GM13976 (cell line): ENCODE measurements around the gene CASP14.
"Not testable (repeated sequence)": the region's sequence is repeated elsewhere in the genome, so short reads cannot be mapped to it uniquely, and the experiment has no call there.

Experiments used
- DNase-seq: peaks from one replicate; pipeline ENCODE4 v3.0.0; 2012; ENCODE audit warnings: low spot score
- CTCF ChIP-seq: IDR thresholded peaks from 2 replicates; pipeline ENCODE4 v1.5.1; 2012; ENCODE audit warnings: borderline replicate concordance, mild to moderate bottlenecking; ENCODE audit not compliant: insufficient read depth; ENCODE audit errors: extremely low read depth, missing control alignments, control extremely low read depth
- in situ Hi-C: fragments of 300-500 bp; cut with MboI; formaldehyde crosslinking; loops from one replicate; pipeline ENCODE4 v1.12.0; 2022; ENCODE audit warnings: low sequenced_read_pairs, mixed read lengths, inconsistent platforms; ENCODE audit not compliant: unreplicated experiment

The CASP14 gene

GRCh38 chr19:15048885-15049541 is at the start of gene CASP14:
CASP14 (plus strand) TSS chr19:15049480; CDS start chr19:15052252, 2,772 bp downstream.
- TF ChIP-seq CTCF, result no peak
- DNase-seq, result no peak
- in situ Hi-C loops, result no loop called here

- no peak for TF ChIP-seq CTCF
- DNase-seq, result no peak
- in situ Hi-C loops, result no loop called here
Observed at GRCh38 chr19:15008308-15008707, 41.0 kb upstream of the CASP14 start.

GRCh38 chr19:15010501-15011300 is 38.6 kb upstream of the CASP14 start:
- no peak for TF ChIP-seq CTCF
- no peak for DNase-seq
- in situ Hi-C loops, result no loop called here

- in situ Hi-C loops, result no loop called here
- no peak for TF ChIP-seq CTCF
- DNase-seq, result no peak
Observed at GRCh38 chr19:15014579-15014978, 34.7 kb upstream of the CASP14 start.

GRCh38 chr19:15015946-15016542 is 33.2 kb upstream of the CASP14 start:
- DNase-seq, result no peak
- TF ChIP-seq CTCF, result no peak
- in situ Hi-C loops, result no loop called here

- DNase-seq, in situ Hi-C loops: not testable (repeated sequence)
Observed at GRCh38 chr19:15018836-15019235, 30.4 kb upstream of the CASP14 start.
